Measurements from ENCODE around the gene POU2AF2.
"Not testable (repeated sequence)": the region's sequence is repeated elsewhere in the genome, so short reads cannot be mapped to it uniquely, and the experiment has no call there.

The POU2AF2 gene

GRCh38 chr11:111258046-111258445 lies 12.5 kb downstream of the POU2AF2 start:
- no peak for DNase-seq (ENCODE audit: low read depth)

GRCh38 chr11:111259896-111260295 lies 14.4 kb downstream of the POU2AF2 start:
- no peak for DNase-seq (ENCODE audit: low read depth)

- DNase-seq (ENCODE audit: low read depth), result no peak
Observed at GRCh38 chr11:111260811-111261210, 15.3 kb downstream of the POU2AF2 start.

- DNase-seq (ENCODE audit: low read depth), result no peak
Observed at GRCh38 chr11:111264646-111265045, 19.1 kb downstream of the POU2AF2 start.

DNA sequence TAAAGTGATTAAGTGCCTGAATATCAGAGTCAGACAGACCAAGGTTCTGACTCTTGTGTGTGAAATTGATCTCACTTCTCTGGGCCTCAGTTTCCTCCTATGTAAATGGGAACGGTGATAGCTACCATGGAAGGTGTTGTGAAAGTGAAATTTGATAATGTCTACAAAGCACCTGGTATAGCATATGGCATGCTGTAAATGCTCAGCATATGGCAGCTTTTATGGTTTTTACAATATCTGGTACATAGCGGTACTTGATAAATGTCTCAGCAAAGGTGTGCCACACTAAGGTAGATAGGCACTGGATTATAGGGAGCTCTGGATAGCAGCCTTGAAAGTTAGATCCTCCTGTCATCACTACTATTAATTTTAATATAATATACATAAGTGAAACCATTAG lies 19.9 kb downstream of the POU2AF2 start:
- DNase-seq (ENCODE audit: low read depth), result no peak

DNA sequence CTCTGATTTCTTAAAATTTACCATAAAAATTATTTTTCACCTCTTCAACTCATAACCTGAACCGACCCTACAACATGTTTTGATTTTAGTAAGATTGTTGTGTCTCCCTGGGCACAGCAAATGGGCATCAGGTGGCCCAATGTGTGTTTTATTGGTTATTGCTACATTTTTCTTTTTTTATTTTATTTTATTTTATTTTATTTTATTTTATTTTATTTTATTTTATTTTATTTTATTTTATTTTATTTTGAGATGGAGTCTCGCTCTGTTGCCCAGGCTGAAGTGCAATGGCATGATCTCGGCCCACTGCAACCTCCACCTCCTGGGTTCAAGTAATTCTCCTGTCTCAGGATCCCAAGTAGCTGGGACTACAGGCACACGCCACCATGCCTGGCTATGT lies 22.8 kb downstream of the POU2AF2 start:
- not testable (repeated sequence) for DNase-seq (ENCODE audit: low read depth)

- no peak for DNase-seq (ENCODE audit: low read depth)
Observed at GRCh38 chr11:111269146-111269868, 23.8 kb downstream of the POU2AF2 start.

- no peak for DNase-seq (ENCODE audit: low read depth)
Observed at GRCh38 chr11:111272420-111272819, 26.9 kb downstream of the POU2AF2 start.

DNA sequence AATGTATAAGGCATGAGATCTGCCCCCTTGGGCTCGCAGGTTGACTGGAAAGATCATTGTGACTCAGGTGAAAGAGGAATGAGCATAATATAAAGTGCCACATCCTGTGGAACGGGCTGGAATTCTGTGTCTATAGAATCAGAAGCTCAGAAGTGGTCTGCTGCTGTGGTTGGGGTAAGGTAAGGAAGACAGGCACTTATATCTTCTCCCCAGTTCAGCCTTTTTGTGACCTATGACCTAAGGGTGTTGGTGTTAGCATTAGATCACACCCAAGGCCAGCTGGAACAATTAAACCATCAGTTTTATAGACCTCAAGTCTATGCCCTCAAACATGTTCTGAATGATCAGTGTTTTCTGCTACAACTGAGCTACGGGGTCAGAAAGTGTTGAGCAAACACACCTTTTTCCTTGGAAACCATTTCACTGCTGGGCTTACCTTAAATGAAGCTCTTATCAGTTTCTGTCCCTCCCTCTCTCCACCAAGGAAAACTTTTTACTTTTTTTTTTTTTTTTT lies 37.1 kb downstream of the POU2AF2 start:
- no peak for DNase-seq (ENCODE audit: low read depth)

- no peak for DNase-seq (ENCODE audit: low read depth)
Observed at GRCh38 chr11:111283945-111284481, 38.5 kb downstream of the POU2AF2 start.

DNA sequence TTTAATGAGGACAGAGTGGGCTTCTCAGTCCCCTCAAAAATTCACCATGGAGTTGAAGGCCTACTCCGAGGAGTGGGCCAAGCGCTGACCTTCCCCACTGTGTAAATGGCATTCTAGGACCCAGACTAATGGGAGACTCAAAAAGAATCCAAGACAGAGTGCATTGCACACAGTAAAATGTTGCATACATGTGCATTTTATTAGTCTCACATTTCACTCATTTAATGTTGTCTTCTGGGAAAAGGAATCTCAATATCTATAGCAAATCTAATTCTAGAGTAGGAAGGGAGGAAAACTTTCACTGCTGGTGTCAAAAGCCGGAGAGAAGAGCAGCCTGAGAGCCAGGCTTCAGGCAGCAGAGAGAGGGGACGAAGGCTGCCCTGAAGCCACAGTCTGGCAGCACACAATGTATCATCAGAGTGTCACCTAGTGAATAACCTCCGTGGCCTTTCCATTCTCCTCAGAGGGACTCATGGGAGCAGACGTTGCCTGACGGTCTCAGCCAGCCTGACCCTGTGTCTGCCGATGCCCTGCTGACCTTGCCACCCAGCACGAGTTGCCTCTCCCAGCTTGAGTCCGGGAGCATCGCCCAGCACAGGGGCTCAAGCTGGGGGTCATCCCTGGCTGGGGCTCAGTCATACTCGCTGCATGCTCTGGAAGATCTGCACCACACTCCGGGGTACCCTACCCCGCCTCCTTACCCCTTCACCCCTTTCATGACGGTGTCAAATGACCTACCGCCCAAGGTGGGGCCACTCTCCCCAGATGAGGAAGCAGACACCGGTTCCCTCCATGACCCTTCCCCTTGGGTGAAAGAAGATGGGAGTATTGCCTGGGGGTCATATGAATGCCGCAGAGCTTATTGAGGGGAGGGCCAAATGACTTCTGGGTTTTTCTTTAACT lies 39.9 kb downstream of the POU2AF2 start:
- DNase-seq (ENCODE audit: low read depth), result no peak

DNA sequence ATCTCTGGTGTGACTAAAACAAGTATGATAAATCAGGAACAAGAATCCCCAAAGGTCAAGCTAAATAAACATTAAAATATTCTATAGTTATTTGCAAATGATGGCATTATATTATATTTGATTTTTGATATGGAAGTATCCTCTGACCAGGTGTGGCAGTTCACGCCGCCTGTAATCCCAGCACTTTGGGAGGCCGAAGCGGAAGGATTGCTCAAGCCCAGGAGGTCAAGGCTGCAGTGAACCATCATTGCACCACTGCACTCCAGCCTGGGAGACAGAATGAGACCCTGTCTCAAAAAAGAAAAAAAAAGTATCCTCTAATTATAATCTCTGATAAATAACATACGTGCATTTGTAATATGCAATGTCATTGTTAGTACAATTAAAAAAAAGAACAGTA lies 46.2 kb downstream of the POU2AF2 start:
- DNase-seq (ENCODE audit: low read depth), result no peak

GRCh38 chr11:111292408-111292807 lies 46.9 kb downstream of the POU2AF2 start:
- not testable (repeated sequence) for DNase-seq (ENCODE audit: low read depth)

DNA sequence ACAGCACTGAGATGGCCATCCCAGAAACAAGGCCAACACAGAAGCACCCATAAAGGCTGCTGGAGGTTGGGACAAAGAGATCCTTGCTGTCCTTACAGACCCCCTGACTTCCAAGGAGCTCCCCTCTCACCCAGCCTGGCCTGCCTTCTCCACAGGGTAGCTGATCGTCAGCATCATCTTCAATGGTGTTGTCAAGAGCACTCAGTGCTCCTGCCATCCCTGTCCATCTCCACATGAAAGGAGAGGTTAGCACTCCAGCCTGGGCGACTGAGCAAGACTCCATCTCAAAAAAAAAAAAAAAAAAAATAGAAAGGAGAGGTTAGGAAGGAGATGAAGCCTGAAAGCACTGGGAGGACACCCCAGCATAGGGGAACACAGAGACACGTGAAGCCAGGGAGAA lies 50.7 kb downstream of the POU2AF2 start:
- no peak for DNase-seq (ENCODE audit: low read depth)

DNA sequence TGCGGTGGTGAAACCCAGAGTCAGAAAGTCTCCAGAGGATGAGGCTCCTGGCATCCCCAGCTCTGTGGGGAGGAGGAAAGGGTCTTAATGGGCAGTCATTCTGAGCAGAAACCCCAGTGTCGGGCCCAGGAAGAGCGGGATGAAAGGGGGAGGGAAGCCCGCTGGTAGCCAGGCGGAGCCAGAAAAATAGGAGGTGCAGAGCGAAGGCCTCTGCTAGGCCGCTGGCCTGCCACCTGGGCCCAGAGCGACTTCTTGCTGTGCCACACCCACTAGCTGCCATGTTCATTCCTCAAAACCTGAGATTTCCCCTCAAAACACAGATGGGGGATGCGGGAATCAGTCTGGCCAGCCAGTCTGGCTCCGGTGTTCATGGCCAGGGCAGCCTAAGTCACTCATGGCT lies 52.2 kb downstream of the POU2AF2 start:
- DNase-seq (ENCODE audit: low read depth), result no peak

DNA sequence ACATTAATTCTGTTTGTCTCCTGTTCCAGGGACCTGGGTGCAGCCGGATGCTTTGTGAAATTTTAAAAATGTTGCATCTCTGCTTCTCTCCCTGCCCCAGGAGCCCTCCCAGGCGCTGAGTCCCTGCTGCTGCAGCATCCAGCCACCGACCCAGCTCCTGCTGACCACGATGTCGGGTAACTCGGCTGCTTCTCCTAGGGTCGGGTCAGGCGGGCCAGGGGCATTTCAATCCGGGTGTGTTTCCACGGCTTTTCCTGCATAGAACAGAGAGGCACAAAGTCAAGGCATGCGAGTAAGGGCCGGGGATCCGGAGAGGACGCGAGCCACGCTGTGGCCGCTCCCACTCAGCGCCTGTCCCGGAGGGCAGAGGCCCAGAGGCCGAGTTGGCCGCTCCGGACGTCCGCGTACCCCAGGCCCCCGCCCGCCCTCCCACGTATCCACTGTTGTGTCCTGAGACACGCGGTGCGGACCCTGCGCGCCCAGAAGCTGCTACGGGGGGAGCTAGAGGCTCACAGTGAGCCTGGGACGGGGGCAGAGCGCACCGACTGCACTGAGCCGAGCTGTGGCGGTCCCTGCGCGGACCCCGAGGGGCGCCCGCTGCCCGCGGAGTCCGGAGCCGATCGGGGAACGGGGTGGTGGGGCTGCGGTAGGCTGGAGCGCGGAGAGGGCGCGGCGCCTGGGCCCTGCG lies 53.0 kb downstream of the POU2AF2 start, which contains the start of gene POU2AF3:
Gene POU2AF3 (plus strand): TSS at position 134 of the 688 bp plus-strand sequence. CDS start 36 bp downstream, at position 170.
- DNase-seq (ENCODE audit: low read depth), result no peak

DNA sequence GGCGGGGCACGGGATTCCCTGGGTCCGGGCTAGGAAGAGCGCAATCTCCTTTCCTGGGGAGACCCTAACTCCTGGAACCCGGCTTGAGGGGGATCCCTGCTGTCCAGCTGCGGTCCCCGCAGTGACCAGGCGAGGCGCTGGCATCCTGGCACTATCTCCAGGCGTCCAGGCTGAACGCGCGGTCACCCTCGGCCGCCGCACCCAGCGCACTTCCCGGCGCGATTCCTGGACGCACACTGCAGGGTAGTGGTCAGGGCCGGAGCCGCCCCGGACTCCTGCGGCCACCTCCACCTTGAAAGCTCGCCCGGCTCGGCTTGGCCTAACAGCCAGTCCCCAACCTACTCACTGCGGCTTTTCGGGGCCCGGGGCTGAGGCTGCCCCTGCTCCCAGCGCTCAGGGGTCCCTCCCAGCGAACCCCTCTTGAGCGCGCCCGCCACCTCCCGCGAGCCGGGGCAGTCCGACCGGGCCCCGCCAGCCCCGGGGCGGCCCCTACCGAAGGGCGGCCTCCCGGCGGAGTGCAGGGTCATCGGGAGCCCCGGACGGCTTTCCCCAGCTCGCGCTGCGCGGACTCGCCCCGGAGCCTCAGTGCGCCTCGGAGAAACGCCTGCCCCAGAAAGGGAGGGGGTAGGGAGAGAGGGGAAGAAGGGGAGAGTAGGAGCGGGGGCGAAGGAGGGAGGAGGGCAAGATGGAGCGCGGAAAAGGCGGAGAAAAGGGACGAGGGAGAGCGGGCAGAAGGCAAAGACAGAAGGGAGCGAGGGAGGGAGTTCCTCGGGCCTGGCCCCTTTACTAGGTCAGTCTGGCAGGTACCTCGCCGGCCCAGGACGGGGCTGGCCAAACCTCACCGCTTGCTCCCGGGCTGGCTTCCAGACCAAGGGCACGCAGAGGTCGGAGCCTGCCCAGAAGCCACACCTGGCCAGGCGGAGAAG lies 53.8 kb downstream of the POU2AF2 start:
- no peak for DNase-seq (ENCODE audit: low read depth)

- DNase-seq (ENCODE audit: low read depth), result no peak
Observed at GRCh38 chr11:111300569-111300968, 55.0 kb downstream of the POU2AF2 start.

- no peak for DNase-seq (ENCODE audit: low read depth)
Observed at GRCh38 chr11:111301004-111301841, 55.7 kb downstream of the POU2AF2 start.

- DNase-seq (ENCODE audit: low read depth), result no peak
Observed at GRCh38 chr11:111301842-111302118, 56.3 kb downstream of the POU2AF2 start.
